Ovary (tissue), 9 donors: ENCODE data around the gene FAM136A. TPM values are rescaled to one million over a fixed set of nuclear protein-coding genes. Genes with fewer than 3 reads are reported as not detected.

Experiments
- DNase-seq, 5 donors: peaks; one replicate each; pipeline ENCODE4 v3.0.0-alpha.2; 2019 to 2020
- H3K27ac ChIP-seq, 2 donors: fragments of 200-600 bp; one replicate each; pipeline versions ENCODE4 v1.5.1 to v1.8.0; 2019 to 2022
- H3K27me3 ChIP-seq: fragments of 200-600 bp; one replicate; pipeline ENCODE4 v1.8.0; 2022
- H3K36me3 ChIP-seq: fragments of 200-600 bp; sonication (generic); one replicate; pipeline ENCODE4 v1.5.1; 2019
- H3K4me1 ChIP-seq: one replicate; pipeline ENCODE4 v1.8.1; 2013; ENCODE audit warnings: mild to moderate bottlenecking, moderate library complexity; ENCODE audit not compliant: insufficient read depth
- H3K4me3 ChIP-seq: fragments of 200-600 bp; sonication (generic); one replicate; pipeline ENCODE4 v1.5.1; 2017
- H3K9me3 ChIP-seq, 2 donors: fragments of 200-600 bp in 1 of 2; sonication (generic) in 1 of 2; one replicate each; pipeline versions ENCODE4 v1.5.1 to v1.8.1; 2013 to 2019; ENCODE audit warnings: mild to moderate bottlenecking in 1 of 2, moderate library complexity in 1 of 2
- EP300 ChIP-seq: sonication (generic); formaldehyde crosslinking; IDR thresholded peaks from one replicate; pipeline ENCODE4 v1.6.1; 2017; ENCODE audit warnings: antibody characterized with exemption
- POLR2A ChIP-seq: fragments of 450-650 bp; IDR thresholded peaks from one replicate; pipeline ENCODE4 v1.6.1; 2017; ENCODE audit warnings: antibody characterized with exemption, mild to moderate bottlenecking, moderate library complexity
- WGBS, 3 donors: extraction: QIAGEN DNeasy Blood & Tissue Kit in 1 of 3; methylation state at CpG; one replicate each; pipeline versions ENCODE4 v1.1.5 to v1.1.7; 2013 to 2017; 5-methylcytosine and 5-hydroxymethylcytosine counted together
- intact Hi-C, 4 donors: fragments of 100-400 bp; cut with DNase I; formaldehyde crosslinking; loops; one replicate each; pipeline versions ENCODE4 v1.11.0 to v1.15.1; 2022 to 2023
- polyA plus RNA-seq, 2 donors: library from polyadenylated mRNA; stranded (reverse); fragments of 200-250 nt in 1 of 2; fragments of 350-450 nt in 1 of 2; fragmentation: Illumina TruSeq in 1 of 2; extraction: RNeasy Lipid Tissue Mini Kit (QIAGEN cat#74804) in 1 of 2; gene quantifications; one replicate each; pipeline ENCODE4 v1.2.3, GENCODE V29; 2013 to 2014
- total RNA-seq, 7 donors: library from RNA; depleted of rRNA in 2 of 7; stranded (reverse); fragments of >200 nt in 2 of 7; fragmentation: NEBNext Ultra II Directional in 3 of 7; extraction: Animal tissue kit (Norgen Biotek cat#: 25700) in 3 of 7; gene quantifications; one replicate each; pipeline versions ENCODE4 v1.1.0 to v1.2.4, GENCODE V29; 2016 to 2023
- TF ChIP-seq, protein P1 (sequence below), 3 donors: fragments of 450-650 bp in 2 of 3; fragments of 200-600 bp in 1 of 3; IDR thresholded peaks; one replicate each; pipeline versions ENCODE4 v1.5.1 to v1.8.0; 2016 to 2022; ENCODE audit warnings: antibody characterized with exemption in 3 of 3, mild to moderate bottlenecking in 1 of 3
- donor health status: DM: no; HTN: no; CAD: no; lungs with moderate emphysema.
- donor health status: DM: no; HTN: no; CAD: no.
- donor health status: Bipolar disorder and iron deficiency.
- donor health status: DM: yes; HTN: yes; CAD: no.
- donor health status: DM: no; HTN: no; CAD: no.
- donor health status: DM: yes; HTN: yes; CAD: no.

Gene FAM136A
- total and polyA plus RNA-seq, 9 donors: 10.4 to 34.5 (median 17.2) TPM

- Histone ChIP-seq H3K4me3 (no peak overlapping the region), H3K4me1 (peaks cover 11% of the 10 kb centered on the region), H3K27ac (no peak overlapping the region), H3K27me3 (no peaks in the 10 kb centered on the region), H3K9me3 (no peaks in the 10 kb centered on the region), H3K36me3 (no peaks in the 10 kb centered on the region)
- TF ChIP-seq, protein P1, sequence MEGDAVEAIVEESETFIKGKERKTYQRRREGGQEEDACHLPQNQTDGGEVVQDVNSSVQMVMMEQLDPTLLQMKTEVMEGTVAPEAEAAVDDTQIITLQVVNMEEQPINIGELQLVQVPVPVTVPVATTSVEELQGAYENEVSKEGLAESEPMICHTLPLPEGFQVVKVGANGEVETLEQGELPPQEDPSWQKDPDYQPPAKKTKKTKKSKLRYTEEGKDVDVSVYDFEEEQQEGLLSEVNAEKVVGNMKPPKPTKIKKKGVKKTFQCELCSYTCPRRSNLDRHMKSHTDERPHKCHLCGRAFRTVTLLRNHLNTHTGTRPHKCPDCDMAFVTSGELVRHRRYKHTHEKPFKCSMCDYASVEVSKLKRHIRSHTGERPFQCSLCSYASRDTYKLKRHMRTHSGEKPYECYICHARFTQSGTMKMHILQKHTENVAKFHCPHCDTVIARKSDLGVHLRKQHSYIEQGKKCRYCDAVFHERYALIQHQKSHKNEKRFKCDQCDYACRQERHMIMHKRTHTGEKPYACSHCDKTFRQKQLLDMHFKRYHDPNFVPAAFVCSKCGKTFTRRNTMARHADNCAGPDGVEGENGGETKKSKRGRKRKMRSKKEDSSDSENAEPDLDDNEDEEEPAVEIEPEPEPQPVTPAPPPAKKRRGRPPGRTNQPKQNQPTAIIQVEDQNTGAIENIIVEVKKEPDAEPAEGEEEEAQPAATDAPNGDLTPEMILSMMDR (IDR thresholded peaks at IDR 0.05): no peak
- TF ChIP-seq POLR2A (no peak), EP300 (no peak)
- WGBS, 3 donors: 18 to 38% (median 21%) methylated on average over 1 of the region's 1 CpG
- intact Hi-C loops: no loop called here
- no peak for DNase-seq
These were observed 40.4 kb downstream of the FAM136A start for GRCh38 chr2:70261501-70261900.

DNA sequence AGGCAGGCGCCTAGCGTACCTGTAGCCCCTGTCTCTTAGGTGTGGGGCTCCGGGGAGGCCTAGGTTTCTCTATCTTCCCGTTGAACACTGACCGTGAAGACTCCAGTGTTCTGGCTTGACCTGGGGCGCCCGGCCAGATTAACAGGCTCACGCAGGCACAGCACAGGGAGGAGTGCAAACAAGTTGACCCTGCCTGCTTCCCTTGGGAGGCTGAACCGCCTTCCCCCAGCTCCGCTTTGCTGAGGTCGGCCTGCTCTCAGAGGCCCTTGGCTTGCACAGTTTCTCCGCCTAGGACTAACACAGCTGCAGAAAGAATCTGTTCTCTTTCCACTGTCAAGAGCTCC lies 43.4 kb downstream of the FAM136A start:
- Histone ChIP-seq H3K27ac (peak overlapping the region; percentile 60 to 77), H3K9me3 (no peaks in the 10 kb centered on the region), H3K4me1 (peaks cover 11% of the 10 kb centered on the region), H3K27me3 (no peaks in the 10 kb centered on the region), H3K36me3 (no peaks in the 10 kb centered on the region), H3K4me3 (peak overlapping the region; percentile 97)
- intact Hi-C loops: no loop called here
- TF ChIP-seq, protein P1 (IDR thresholded peaks at IDR 0.05): no peak
- TF ChIP-seq POLR2A (no peak), EP300 (no peak)
- 0 to 2% (median 0%) methylated on average over 10 to 12 of the region's 12 CpGs for whole genome bisulfite sequencing, 3 donors
- DNase-seq: peak; percentile 74 to 89 (median 78)

- H3K9me3 ChIP-seq: no peaks in the 10 kb centered on the region
- TF ChIP-seq POLR2A: no peak
- TF ChIP-seq EP300: no peak
- TF ChIP-seq, protein P1 (IDR thresholded peaks at IDR 0.05): no peak
- intact Hi-C loops: no loop called here
- no peak for DNase-seq
- WGBS, 3 donors: 87 to 91% (median 90%) methylated on average over 8 of the region's 8 CpGs
- no peak overlapping the region for H3K27ac ChIP-seq
- no peak overlapping the region for H3K4me3 ChIP-seq
- H3K4me1 ChIP-seq: peaks cover 10% of the 10 kb centered on the region
- no peaks in the 10 kb centered on the region for H3K36me3 ChIP-seq
- no peaks in the 10 kb centered on the region for H3K27me3 ChIP-seq
These were observed 46.1 kb downstream of the FAM136A start for GRCh38 chr2:70255637-70256314.

DNA sequence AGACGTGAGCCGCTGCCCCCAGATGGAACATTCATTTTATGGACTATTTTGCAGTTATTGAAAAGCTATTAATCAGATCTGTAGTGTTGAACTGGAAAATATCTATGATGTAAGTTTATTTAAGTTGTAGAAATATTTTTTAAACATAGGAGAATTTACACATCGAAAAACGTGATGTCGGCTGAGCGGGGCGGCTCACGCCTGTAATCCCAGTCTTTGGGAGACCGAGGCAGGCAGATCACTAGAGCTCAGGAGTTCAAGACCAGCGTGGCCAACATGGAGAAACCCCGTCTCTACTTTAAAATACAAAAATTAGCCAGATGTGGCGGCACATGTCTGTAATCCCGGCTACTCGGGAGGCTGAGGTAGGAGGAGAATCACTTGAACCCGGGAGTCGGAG lies 51.4 kb downstream of the FAM136A start:
- H3K27me3 ChIP-seq: no peaks in the 10 kb centered on the region
- H3K27ac ChIP-seq: no peak overlapping the region
- intact Hi-C loops: no loop called here
- H3K4me1 ChIP-seq: peaks cover 5% of the 10 kb centered on the region
- no peaks in the 10 kb centered on the region for H3K9me3 ChIP-seq
- 71 to 79% (median 72%) methylated on average over 16 of the region's 16 CpGs for WGBS, 3 donors
- DNase-seq: no peak
- H3K36me3 ChIP-seq: no peaks in the 10 kb centered on the region
- TF ChIP-seq EP300 (no peak), POLR2A (no peak)
- TF ChIP-seq, protein P1 (IDR thresholded peaks at IDR 0.05): no peak
- no peak overlapping the region for H3K4me3 ChIP-seq
